HUES64 (cell line): ENCODE measurements around the gene MZT2A. TPM values are rescaled to one million over a fixed set of nuclear protein-coding genes. Genes with fewer than 3 reads are reported as not detected.
"Not testable (repeated sequence)": the region's sequence is repeated elsewhere in the genome, so short reads cannot be mapped to it uniquely, and the experiment has no call there.

Experiments
- H3K27ac ChIP-seq: 2 replicates; pipeline ENCODE4 v1.7.0; 2013; ENCODE audit warnings: low read depth, low read length, inconsistent platforms
- H3K27me3 ChIP-seq: 2 replicates; pipeline ENCODE4 v1.6.1; 2013; ENCODE audit warnings: mild to moderate bottlenecking, low read length; ENCODE audit not compliant: insufficient read depth
- H3K36me3 ChIP-seq: 2 replicates; pipeline ENCODE4 v1.6.1; 2013; ENCODE audit warnings: mild to moderate bottlenecking, low read length; ENCODE audit not compliant: insufficient read depth
- H3K4me1 ChIP-seq: 2 replicates; pipeline ENCODE4 v1.6.1; 2013; ENCODE audit warnings: mild to moderate bottlenecking, low read length, moderate library complexity; ENCODE audit not compliant: insufficient read depth
- H3K4me3 ChIP-seq: 2 replicates; pipeline ENCODE4 v1.5.1; 2013; ENCODE audit warnings: mild to moderate bottlenecking, low read length, moderate library complexity
- H3K9ac ChIP-seq: 2 replicates; pipeline ENCODE4 v1.6.1; 2013; ENCODE audit warnings: mild to moderate bottlenecking, low read depth, low read length
- H3K9me3 ChIP-seq: 2 replicates; pipeline ENCODE4 v1.6.1; 2013; ENCODE audit warnings: low read depth, low read length; ENCODE audit not compliant: insufficient read depth
- WGBS: fragments of 150-250, 120-280 bp; methylation state at CpG from one replicate; pipeline ENCODE4 v1.1.7; 2013; ENCODE audit warnings: missing lambda C conversion rate; 5-methylcytosine and 5-hydroxymethylcytosine counted together
- polyA plus RNA-seq, 2 experiments: library from polyadenylated mRNA; stranded (reverse); fragments of 50-300 nt; gene quantifications; one replicate each; pipeline ENCODE4 v1.2.3, GENCODE V29; 2013

Gene MZT2A
- 86.3 TPM for polyA plus RNA-seq (2013, experiment 1 of 2)
- polyA plus RNA-seq (2013, experiment 2 of 2), result 99.3 TPM

- peak within 1 kb of the TSS; percentile 98 for H3K27ac ChIP-seq
- not testable (repeated sequence) for H3K36me3 ChIP-seq, H3K4me1 ChIP-seq, H3K9me3 ChIP-seq, H3K27me3 ChIP-seq
- H3K9ac ChIP-seq, result peak within 1 kb of the TSS; percentile 89
- peak within 1 kb of the TSS; percentile 70 for H3K4me3 ChIP-seq
- under 1% methylated on average over 53 of the region's 53 CpGs for WGBS
Measured at GRCh38 chr2:131492015-131492417, at the start of gene MZT2A. Gene MZT2A, minus strand, starts transcription at chr2:131492397. Its CDS starts 21 bp downstream, at chr2:131492376.

- H3K27me3 ChIP-seq, result not testable (repeated sequence)
- 91% methylated on average over 13 of the region's 13 CpGs for WGBS
Measured at GRCh38 chr2:131538856-131539255, 46.7 kb upstream of the MZT2A start.

GRCh38 chr2:131536841-131537240, 44.6 kb upstream of the MZT2A start:
- not testable (repeated sequence) for H3K9ac ChIP-seq, H3K4me1 ChIP-seq, H3K4me3 ChIP-seq, H3K27ac ChIP-seq, H3K9me3 ChIP-seq, H3K27me3 ChIP-seq, H3K36me3 ChIP-seq
- WGBS, result 95% methylated on average over 14 of the region's 14 CpGs

More at GRCh38 chr2:131538856-131539255, 46.7 kb upstream of the MZT2A start:
- H3K27ac ChIP-seq, H3K4me1 ChIP-seq, H3K4me3 ChIP-seq, H3K9me3 ChIP-seq, H3K9ac ChIP-seq, H3K36me3 ChIP-seq: not testable (repeated sequence)

GRCh38 chr2:131535951-131536826, 44.0 kb upstream of the MZT2A start:
- H3K36me3 ChIP-seq, H3K4me3 ChIP-seq, H3K27ac ChIP-seq, H3K9me3 ChIP-seq, H3K27me3 ChIP-seq, H3K9ac ChIP-seq, H3K4me1 ChIP-seq: not testable (repeated sequence)
- WGBS, result 96% methylated on average over 20 of the region's 21 CpGs

GRCh38 chr2:131535526-131535925, 43.3 kb upstream of the MZT2A start:
- H3K36me3 ChIP-seq, result no peaks in the 10 kb centered on the region
- no peak overlapping the region for H3K4me3 ChIP-seq
- 69% methylated on average over 4 of the region's 4 CpGs for WGBS
- H3K27ac ChIP-seq, result no peak overlapping the region
- no peaks in the 10 kb centered on the region for H3K9me3 ChIP-seq
- H3K27me3 ChIP-seq, result no peaks in the 10 kb centered on the region
- no peaks in the 10 kb centered on the region for H3K4me1 ChIP-seq
- no peak overlapping the region for H3K9ac ChIP-seq

GRCh38 chr2:131534965-131535364, 42.8 kb upstream of the MZT2A start:
- WGBS, result 96% methylated on average over 11 of the region's 11 CpGs
- not testable (repeated sequence) for H3K36me3 ChIP-seq, H3K9ac ChIP-seq, H3K4me3 ChIP-seq, H3K27ac ChIP-seq, H3K4me1 ChIP-seq, H3K9me3 ChIP-seq, H3K27me3 ChIP-seq

- not testable (repeated sequence) for H3K36me3 ChIP-seq, H3K4me1 ChIP-seq, H3K9me3 ChIP-seq, H3K9ac ChIP-seq, H3K27me3 ChIP-seq, H3K27ac ChIP-seq, H3K4me3 ChIP-seq
- 90% methylated on average over 7 of the region's 13 CpGs for WGBS
Measured at GRCh38 chr2:131534317-131534672, 42.1 kb upstream of the MZT2A start.

- H3K9me3 ChIP-seq, H3K4me3 ChIP-seq, H3K4me1 ChIP-seq, H3K27me3 ChIP-seq, H3K9ac ChIP-seq, H3K36me3 ChIP-seq, H3K27ac ChIP-seq: not testable (repeated sequence)
- 97% methylated on average over 16 of the region's 17 CpGs for WGBS
Measured at GRCh38 chr2:131533609-131534316, 41.6 kb upstream of the MZT2A start.

- H3K27ac ChIP-seq, H3K9ac ChIP-seq, H3K36me3 ChIP-seq, H3K9me3 ChIP-seq, H3K4me3 ChIP-seq, H3K4me1 ChIP-seq, H3K27me3 ChIP-seq: not testable (repeated sequence)
- 93% methylated on average over 19 of the region's 23 CpGs for WGBS
Measured at GRCh38 chr2:131532723-131533608, 40.8 kb upstream of the MZT2A start.

- H3K27me3 ChIP-seq, H3K27ac ChIP-seq, H3K4me3 ChIP-seq, H3K4me1 ChIP-seq, H3K9me3 ChIP-seq, H3K9ac ChIP-seq, H3K36me3 ChIP-seq: not testable (repeated sequence)
- 100% methylated on average over 1 of the region's 11 CpGs for WGBS
Measured at GRCh38 chr2:131531547-131532185, 39.5 kb upstream of the MZT2A start.
